Lung (tissue), 12 donors: Measurements from ENCODE around the gene PABPC1L. TPM values are rescaled to one million over a fixed set of nuclear protein-coding genes. Genes with fewer than 3 reads are reported as not detected.

Source experiments
- ATAC-seq: fragments of 200-7000 bp; cut with Tn5 transposase; one replicate; pipeline ENCODE4 v1.9.1; 2020; ENCODE audit warnings: moderate number of reproducible peaks; ENCODE audit not compliant: insufficient read depth, low FRiP score
- DNase-seq, 3 donors: peaks; one replicate each; pipeline ENCODE4 v3.0.0-alpha.2; 2013 to 2017
- H3K27ac ChIP-seq, 2 donors: one replicate each; pipeline ENCODE4 v1.5.1; 2013; ENCODE audit warnings: mild to moderate bottlenecking in 2 of 2, moderate library complexity in 2 of 2, control low read depth in 1 of 2, inconsistent platforms in 1 of 2, low read depth in 1 of 2, low read length in 1 of 2
- H3K27me3 ChIP-seq, 3 donors: one replicate each; pipeline ENCODE4 v1.5.1; 2013; ENCODE audit warnings: low read length in 2 of 3; ENCODE audit not compliant: control insufficient read depth in 3 of 3, insufficient read depth in 3 of 3
- H3K36me3 ChIP-seq, 4 donors: one replicate each; pipeline ENCODE4 v1.5.1; 2013; ENCODE audit warnings: low read length in 4 of 4, mild to moderate bottlenecking in 1 of 4, moderate library complexity in 1 of 4; ENCODE audit not compliant: control insufficient read depth in 4 of 4, insufficient read depth in 4 of 4
- H3K4me1 ChIP-seq, 5 donors: one replicate each; pipeline ENCODE4 v1.5.1; 2013; ENCODE audit warnings: low read length in 5 of 5, mild to moderate bottlenecking in 2 of 5, moderate library complexity in 1 of 5; ENCODE audit not compliant: control insufficient read depth in 5 of 5, insufficient read depth in 5 of 5
- H3K4me3 ChIP-seq: one replicate; pipeline ENCODE4 v1.5.1; 2013; ENCODE audit warnings: mild to moderate bottlenecking, control low read depth, moderate library complexity
- H3K9ac ChIP-seq, 2 donors: one replicate each; pipeline ENCODE4 v1.5.1; 2013; ENCODE audit warnings: low read length in 2 of 2, control low read depth in 1 of 2; ENCODE audit not compliant: insufficient read depth in 1 of 2
- H3K9me3 ChIP-seq, 4 donors: one replicate each; pipeline ENCODE4 v1.5.1; 2013; ENCODE audit warnings: low read length in 3 of 4, mild to moderate bottlenecking in 1 of 4, moderate library complexity in 1 of 4; ENCODE audit not compliant: control insufficient read depth in 4 of 4, insufficient read depth in 3 of 4
- whole genome bisulfite sequencing, 2 donors: extraction: QIAGEN DNeasy Blood & Tissue Kit; methylation state at CpG; one replicate each; pipeline ENCODE4 v1.1.7; 2013; 5-methylcytosine and 5-hydroxymethylcytosine counted together
- polyA plus RNA-seq, 2 donors: library from polyadenylated mRNA; stranded (reverse); fragments of 200-250 nt; gene quantifications; one replicate each; pipeline ENCODE4 v1.2.1, GENCODE V29; 2013
- total RNA-seq, 2 donors: library from RNA; depleted of rRNA in 1 of 2; stranded (reverse); fragments of >200 nt in 1 of 2; gene quantifications; one replicate each; pipeline ENCODE4 v1.2.1, GENCODE V29; 2014 to 2021
- TF ChIP-seq, protein P1 (sequence below): IDR thresholded peaks from 2 replicates; pipeline ENCODE4 v1.5.1; 2012; ENCODE audit warnings: mild to moderate bottlenecking; ENCODE audit errors: control extremely low read depth, extremely low read depth
- donor health status: control.
- donor health status: control.
- donor health status: Bipolar disorder and iron deficiency.
- donor health status: healthy.
- donor health status: DM: yes; HTN: yes; CAD: no.

Gene PABPC1L
- total and polyA plus RNA-seq, 4 donors: 16.9 to 63.3 (median 45.7) TPM

GRCh38 chr20:44936510-44936909, 26.6 kb downstream of the PABPC1L start:
- no peaks in the 10 kb centered on the region for H3K27me3 ChIP-seq
- WGBS, 2 donors: 96 to 98% methylated on average over 10 of the region's 10 CpGs
- no peak overlapping the region for H3K4me3 ChIP-seq
- peaks cover 2 to 35% (median 15%) of the 10 kb centered on the region in 4 donors for H3K36me3 ChIP-seq
- no peak overlapping the region for H3K9ac ChIP-seq
- H3K27ac ChIP-seq: no peak overlapping the region
- no peaks in the 10 kb centered on the region for H3K9me3 ChIP-seq
- no peaks in the 10 kb centered on the region for H3K4me1 ChIP-seq
- TF ChIP-seq, protein P1, sequence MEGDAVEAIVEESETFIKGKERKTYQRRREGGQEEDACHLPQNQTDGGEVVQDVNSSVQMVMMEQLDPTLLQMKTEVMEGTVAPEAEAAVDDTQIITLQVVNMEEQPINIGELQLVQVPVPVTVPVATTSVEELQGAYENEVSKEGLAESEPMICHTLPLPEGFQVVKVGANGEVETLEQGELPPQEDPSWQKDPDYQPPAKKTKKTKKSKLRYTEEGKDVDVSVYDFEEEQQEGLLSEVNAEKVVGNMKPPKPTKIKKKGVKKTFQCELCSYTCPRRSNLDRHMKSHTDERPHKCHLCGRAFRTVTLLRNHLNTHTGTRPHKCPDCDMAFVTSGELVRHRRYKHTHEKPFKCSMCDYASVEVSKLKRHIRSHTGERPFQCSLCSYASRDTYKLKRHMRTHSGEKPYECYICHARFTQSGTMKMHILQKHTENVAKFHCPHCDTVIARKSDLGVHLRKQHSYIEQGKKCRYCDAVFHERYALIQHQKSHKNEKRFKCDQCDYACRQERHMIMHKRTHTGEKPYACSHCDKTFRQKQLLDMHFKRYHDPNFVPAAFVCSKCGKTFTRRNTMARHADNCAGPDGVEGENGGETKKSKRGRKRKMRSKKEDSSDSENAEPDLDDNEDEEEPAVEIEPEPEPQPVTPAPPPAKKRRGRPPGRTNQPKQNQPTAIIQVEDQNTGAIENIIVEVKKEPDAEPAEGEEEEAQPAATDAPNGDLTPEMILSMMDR: no peak
- DNase-seq: no peak
- no peak for ATAC-seq

GRCh38 chr20:44938637-44939036, 28.8 kb downstream of the PABPC1L start:
- WGBS, 2 donors: 74 to 82% methylated on average over 9 of the region's 9 CpGs
- no peak overlapping the region for H3K27ac ChIP-seq
- H3K4me3 ChIP-seq: no peak overlapping the region
- H3K27me3 ChIP-seq: no peaks in the 10 kb centered on the region
- H3K9me3 ChIP-seq: no peaks in the 10 kb centered on the region
- H3K4me1 ChIP-seq: no peaks in the 10 kb centered on the region
- ATAC-seq: no peak
- no peak for DNase-seq
- H3K9ac ChIP-seq: no peak overlapping the region
- H3K36me3 ChIP-seq: peaks cover 11 to 41% (median 22%) of the 10 kb centered on the region in 4 donors
- TF ChIP-seq, protein P1: no peak

GRCh38 chr20:44941120-44941691, 31.3 kb downstream of the PABPC1L start:
- DNase-seq (no peak), ATAC-seq (no peak)
- TF ChIP-seq, protein P1: no peak
- Histone ChIP-seq H3K27me3 (no peaks in the 10 kb centered on the region), H3K9me3 (no peaks in the 10 kb centered on the region), H3K4me1 (no peaks in the 10 kb centered on the region), H3K36me3 (peaks cover 11 to 43% (median 26%) of the 10 kb centered on the region in 4 donors), H3K4me3 (no peak overlapping the region), H3K9ac (no peak overlapping the region), H3K27ac (no peak overlapping the region)
- 90 to 92% methylated on average over 7 of the region's 7 CpGs for WGBS, 2 donors
